HG02642 (cell line): ENCODE results near the gene SLC22A23.

ENCODE experiments used
- ATAC-seq: cut with Tn5 transposase; IDR thresholded peaks from one replicate; pipeline ENCODE4 v1.9.1; 2021; ENCODE audit warnings: mild to moderate bottlenecking; ENCODE audit not compliant: unreplicated experiment, poor library complexity

The SLC22A23 gene

DNA sequence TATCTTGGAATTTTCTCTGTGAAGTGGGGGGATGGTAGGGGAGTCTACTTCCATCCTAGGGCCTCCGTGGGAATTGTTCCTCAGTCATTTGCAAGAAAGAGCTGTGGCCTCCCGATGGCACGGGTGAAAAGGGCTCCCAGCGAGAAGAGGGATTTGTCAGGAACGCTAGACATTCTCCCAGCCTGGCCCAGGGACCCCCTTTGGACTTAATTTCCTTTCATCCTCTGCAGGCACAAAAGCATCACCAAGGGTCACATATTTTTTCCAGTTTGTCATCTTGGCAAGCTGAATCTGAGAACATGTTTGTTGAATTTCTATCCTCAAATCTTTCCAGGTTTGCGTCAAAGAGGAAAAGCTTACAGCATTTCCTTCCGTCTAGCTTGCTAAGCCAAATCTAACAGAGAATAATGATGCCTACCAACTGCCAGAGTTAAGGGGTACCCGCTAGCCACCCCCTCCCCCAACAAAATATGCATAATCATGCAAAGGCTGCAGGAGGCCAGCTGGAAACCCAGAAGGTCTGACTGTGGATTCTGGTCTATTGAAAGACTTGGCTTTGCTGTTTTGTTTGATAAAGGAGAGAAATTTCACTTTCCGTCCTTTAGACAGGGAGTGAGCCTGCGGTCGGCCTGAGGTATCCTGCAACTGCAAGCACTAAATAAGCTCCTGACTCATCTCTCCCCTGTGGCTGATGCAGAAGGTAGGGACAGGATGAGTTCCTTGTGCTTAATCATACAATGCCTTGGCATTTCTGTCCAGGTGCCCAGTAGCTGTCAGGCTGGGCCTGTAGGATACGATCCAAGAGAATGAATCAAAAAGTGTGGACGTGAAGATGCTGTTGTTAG is 175.0 kb downstream of the SLC22A23 start:
- no peak for ATAC-seq

DNA sequence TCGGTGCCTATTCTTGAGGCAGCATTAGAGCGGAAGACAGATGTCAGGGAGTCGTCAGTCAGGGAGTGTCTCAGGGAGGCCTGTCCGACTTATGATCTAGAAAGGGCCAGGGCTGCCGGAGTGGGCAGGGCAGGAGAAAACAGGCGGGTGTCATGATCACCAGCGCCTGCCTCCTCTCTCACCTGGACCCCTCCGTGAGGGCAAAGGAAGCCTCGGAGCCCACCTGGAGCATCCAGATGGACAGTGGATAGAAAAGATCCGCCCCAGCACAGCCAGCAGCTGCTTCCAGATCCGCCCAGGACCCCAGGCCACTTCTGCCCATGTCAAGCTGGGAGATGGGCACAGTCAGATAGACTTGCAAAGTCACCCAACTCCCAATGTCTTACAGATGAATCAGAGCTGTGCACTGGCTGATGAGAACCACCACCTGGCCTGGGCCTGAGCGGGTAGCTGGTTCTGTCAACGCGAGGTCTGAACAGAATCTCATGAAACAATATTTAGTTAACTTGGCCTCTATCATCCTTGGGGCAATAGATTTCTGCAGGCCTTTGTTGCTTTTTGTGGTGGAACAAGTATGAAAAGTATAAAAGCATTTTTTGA is 175.9 kb downstream of the SLC22A23 start:
- no peak for ATAC-seq

DNA sequence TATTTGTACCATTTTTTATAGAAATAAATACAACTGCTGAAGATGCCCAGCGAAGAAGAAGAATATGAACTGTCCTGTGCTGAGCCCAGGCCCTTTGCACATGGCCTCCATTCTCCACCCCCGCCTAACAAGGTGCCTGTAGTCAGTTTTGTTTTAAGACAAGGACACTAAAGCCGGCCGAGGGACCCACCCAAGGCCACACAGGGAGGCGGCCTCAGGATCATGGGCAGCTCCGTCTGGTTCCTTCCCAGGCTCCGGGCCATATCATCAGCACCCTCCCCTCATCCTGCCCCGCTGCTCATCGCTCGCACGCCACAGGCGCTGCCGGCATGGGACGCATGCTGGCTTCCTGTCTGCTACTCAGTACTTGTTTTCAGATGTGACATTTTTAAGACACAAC is 176.8 kb downstream of the SLC22A23 start:
- ATAC-seq = no peak

DNA sequence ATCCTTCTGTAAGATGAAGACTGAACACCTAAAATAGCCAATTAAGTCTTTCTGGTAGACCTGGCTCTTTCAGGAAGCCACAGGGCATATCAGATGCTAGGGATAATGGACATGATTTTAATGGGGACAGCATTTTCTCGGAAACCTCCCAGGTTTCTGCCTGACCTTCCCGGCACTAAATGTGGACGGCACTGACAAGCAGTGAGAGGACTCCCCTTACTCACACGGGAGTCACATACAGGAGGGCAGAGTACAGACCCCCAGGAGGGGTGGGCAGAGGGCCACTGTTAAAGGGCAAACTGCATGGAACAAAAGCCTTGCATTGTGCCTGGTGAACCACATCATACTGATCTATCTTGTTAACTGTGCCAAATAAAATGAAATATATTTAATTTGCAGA is 178.2 kb downstream of the SLC22A23 start:
- ATAC-seq = no peak

DNA sequence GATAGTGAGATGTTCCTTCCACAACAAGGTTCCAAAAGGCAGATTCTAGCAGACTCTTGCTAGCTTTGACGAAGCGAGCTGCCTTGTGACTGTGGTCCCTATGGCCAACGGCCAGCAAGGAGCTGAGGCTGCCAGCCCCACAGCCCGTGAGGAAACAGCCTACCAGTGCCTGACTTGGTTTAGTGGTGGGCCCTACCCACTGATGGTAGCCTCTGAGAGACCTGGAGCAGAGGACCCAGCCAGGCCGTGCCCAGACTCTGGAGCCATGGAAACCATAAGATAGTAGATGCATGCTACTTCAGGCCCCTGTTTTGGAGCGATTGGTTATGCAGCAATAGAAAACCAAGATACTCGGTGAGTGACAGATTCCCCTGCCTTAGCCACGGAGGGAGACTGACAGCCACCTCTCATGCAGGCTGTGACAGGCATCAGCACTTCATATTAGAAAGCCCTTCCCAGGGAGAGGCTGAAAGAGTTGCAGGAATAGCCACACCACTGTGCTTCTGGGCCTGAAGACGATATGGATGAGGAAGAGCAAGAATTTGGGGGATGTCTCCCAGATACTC is 178.9 kb downstream of the SLC22A23 start:
- ATAC-seq = no peak

DNA sequence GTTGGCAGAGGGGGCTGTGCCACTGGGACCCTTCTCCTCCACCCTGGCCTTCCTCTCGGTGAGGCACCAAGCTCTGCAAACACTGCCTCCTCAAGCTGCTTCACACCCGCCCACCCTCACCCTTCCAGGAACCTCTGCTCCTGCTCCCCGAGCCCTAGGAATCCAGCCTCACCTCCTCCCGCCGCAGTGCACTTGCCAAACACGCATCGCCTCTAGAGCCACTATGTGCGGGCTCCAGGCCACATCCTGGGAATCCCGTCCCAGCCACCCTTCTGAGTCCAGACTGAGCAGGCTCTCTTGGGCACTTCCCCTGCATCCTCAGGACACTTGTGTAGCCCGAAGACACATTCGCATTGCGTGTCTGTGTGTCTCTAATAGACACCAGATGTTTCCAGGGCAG is 179.6 kb downstream of the SLC22A23 start:
- no peak for ATAC-seq

DNA sequence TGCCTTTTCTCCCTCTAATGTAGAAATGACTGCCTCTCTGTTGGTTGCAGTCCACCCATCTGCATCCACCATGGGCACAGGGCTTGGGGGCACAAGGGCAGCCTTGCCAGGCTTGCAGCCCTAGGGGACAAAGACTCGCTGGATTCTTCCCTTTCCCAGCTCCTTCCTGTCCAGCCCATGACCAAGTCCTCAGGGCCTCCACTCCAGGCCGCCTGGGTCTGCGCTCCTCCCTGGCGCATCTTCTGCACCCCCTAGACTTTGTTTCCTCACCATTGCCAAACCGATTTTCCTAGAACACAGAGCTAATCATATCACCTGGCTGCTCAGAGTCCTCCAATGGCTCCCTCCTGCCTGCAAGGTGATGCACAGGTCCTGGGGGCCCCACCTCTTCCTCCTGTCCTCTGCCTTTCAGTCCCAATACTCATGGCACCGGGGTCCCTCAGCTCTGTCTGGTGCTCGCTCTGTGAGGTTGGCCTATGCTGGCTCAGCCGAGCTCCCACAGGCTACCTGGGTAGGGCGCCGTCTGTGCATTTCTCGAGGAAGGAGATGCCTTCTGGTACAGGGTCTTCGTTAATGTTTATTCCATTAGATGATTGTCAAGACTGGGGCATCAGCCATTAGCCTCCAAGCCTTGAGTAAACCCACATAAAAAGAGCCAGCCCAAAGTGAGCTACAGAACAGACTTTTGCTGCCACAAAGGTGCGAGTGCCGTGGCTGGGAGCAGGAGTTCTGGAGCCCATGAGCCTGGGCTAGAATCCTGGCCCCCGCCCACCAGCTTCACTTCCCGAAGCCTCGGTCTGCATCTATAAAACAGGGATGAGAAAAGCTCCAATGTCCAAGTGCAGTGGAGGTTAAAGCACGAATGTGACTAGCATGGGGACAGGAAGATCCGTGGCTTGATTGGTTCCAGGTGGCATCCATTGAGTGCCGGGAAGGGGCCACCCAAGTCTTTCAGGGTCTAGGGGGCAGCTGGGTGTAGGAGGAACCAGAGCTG is 180.4 kb downstream of the SLC22A23 start:
- no peak for ATAC-seq

DNA sequence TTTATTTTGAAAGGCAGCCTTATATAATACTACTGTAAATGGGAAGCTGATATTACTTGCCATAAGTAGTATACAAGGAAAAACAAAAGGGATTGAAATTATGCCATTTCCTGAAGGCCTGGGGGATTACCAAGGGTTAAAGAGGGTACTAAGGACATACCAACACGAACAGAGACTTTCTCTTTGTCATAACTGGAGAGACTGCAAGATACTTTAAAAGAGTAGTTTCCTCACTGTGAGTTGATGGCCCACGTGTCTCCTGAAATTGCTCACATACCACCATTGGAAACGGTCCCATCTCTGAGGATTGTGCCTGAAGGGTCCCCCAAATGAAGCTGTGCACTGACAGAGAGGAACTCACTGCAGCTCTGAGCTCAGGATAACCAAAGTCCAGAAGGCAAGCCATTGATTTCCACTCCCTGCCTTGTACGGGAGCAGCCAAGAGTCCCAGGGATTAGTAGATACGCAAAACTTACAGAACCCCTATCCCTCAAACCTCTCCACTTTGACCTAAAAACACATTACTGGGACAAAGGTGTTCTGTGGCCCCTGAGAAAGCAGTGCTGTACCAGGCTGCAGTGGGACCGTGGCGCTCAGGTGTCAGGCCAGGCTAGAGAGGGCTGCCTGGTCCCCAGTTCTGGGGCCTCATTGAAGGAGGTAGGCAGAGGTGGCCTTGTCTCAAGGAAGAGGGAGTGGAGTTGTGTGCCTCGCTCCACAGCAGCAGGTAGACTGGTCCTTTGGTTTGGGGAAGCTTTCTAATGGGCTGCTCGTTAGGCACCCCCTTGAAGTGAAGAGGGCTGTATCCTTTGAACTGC is 182.9 kb downstream of the SLC22A23 start:
- no peak for ATAC-seq

DNA sequence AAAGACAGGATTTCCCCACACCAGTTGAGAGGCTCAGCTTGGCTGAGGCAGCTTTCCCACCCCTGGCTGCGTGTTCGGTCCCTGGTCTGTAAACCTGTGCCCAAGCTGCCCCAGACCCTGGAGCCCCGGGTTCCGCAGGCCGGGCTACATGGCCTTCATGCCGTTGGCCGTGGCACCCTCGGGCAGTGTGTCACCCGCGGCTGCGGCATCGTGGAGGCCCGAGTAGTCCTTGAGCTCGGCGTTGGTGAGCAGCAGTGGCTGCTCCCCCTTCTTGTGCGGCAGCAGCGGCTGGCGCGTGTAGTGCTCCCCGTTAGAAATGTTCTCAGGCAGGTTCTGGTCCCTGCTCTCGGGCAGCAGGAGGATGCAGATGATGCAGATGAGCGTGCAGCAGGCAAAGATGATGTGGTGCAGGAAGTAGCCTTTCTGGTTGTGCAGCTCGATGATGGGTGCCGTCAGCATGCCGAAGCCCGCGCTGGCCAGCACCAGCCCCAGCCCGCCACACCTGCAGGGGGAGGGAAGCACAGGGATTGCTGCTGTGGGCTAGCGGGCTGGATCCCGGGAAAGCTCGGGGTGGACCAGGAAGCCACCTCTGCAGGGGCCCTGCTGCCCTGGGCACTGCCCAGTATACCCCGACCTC is 183.8 kb downstream of the SLC22A23 start:
- ATAC-seq = no peak

DNA sequence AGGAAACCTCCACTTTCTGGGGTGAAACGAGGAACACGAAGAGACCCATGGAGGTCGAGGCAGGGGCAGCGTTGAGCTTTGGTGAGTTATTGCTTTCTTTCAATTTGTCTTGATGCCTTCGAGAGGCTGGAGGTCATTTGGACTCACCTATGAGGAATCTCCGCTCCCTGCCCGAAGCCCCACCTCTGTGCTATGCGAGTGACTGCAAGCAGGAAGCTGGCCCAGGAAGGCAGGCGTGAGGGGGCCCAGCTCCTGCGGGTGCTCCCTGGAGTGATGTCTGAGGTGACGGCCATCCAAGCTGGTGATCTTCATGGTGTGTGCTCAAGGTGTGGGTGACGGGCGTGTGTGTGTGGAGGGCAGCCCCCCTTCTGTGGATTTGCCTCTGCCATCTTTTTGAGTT is 185.1 kb downstream of the SLC22A23 start:
- ATAC-seq = no peak

DNA sequence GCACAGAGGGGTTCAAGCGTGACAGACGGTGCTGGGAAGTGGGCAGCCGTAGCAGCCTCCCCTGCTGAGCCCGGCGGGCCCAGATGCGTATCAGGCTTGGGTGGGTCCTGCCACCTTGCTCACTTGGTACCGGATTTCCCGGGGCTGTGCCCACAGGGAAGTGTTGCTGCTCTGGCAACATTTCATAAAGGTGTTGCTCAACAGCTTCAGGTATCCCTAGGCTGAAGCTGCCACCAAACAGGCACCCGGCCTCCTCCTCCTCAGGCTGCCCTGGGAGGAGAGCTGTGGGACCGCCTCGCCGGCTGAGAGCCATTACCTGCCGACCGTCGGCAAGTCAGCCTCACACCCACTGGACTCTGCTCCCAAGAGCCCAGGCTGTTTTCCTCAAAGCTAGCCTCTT is 186.6 kb downstream of the SLC22A23 start:
- ATAC-seq = no peak

DNA sequence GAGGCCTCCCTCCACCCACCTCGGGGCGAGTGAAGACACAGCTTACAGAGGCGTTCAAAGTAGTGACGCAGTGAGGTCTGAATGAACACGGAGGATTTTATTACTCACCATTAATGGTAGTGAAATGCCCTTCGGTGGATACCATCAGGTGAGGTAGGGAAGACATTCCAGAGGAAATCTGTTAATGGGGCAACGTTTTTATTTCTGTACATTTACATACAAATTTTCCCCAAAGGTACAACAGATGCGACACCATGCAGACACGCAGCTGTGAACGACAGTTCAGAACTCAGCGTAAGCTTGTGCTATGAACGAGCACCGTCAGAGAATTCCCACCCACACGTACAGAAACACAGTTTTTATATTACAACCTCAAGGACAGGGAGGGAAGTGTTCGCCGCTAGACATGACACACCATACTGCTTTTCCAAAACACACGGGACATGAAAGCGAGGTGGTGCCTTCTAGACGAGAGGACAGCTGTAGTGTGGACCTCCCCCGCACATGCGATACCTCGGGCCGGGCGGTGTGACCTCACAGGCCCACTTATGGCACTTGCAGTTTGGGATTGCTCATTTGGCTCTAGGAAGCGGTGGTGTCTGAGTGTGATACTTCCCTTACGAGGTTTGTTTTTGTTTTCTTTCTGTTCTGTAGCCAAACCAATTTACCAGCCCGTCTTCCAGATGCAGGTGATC is 187.4 kb downstream of the SLC22A23 start:
- ATAC-seq = no peak

DNA sequence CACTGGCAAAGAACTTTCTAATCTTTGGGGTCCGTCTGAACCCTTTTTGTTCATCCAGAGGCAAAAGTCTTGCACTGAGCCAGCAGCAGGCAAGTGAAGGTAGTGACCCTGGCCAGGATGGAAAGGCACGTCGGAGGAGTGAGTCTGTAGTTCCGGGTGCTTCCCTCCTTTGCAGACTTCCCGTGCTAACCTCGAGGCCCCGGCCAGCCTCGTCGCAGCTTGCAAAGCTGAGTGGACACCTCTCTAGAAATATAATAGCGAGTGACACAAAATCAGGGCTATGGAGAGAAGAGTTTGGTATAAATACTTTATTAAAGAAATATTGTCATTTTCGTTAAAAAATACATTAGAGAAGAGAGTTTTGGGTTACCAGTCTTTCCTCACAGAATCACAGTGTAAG is 188.2 kb downstream of the SLC22A23 start:
- ATAC-seq = no peak

DNA sequence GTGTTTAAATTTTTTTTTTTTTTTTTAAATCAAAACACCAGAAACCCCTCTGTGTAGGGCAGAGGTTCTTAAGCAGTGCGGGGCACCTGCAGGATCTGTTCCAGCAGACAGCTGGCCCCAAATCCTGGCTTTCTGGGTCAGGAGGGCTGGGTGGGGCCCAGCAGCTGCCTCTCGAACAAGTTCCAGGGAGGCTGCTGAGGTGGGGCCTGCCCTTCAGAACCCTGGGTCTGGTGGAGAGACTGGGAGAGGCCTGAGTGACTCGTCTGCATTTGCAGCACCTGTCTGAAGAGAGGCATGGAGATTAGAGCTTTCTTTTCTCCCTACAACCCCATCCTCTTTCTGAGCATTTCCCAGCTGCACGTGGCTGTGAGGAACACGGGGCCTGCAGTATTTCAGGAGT is 189.7 kb downstream of the SLC22A23 start:
- no peak for ATAC-seq

DNA sequence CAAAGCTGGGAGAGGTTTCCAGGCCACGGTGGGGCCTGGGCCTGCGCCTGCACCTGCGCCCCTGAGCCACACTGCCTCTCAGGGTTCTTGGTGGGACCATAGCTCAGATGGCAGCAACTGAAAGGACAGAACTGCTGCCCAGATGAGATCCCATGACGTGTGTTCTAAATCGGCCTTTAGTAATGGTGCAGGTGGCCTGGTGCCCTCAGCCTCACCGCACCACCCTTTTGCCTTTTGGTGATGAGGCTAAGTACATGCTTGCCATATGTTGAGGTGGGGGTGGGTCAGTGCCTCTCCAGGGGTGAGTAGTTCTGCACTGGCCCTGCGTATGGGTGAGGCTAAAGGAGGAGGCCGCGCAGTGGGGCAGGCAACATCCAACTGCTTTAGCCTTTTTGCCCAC is 190.7 kb downstream of the SLC22A23 start:
- ATAC-seq = no peak

DNA sequence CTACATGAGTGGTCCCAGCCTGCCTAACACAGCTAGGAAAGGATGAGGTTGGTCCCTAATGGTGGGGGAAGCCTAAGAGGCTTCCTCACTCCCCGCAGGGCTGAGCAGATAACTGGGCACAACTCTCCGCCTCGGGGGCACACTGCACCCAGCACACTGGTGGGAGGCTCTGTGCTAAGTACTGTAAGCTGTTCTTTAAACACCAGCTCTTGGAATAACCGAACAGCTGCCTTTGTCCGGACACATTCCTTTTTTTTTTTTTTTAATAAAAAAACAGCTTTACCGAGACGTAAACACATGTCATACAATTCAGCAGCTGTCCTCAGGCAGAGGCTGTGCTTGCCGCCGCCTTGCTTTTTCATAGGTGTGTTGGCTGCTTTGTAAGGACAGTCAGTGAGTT is 191.2 kb downstream of the SLC22A23 start:
- no peak for ATAC-seq

DNA sequence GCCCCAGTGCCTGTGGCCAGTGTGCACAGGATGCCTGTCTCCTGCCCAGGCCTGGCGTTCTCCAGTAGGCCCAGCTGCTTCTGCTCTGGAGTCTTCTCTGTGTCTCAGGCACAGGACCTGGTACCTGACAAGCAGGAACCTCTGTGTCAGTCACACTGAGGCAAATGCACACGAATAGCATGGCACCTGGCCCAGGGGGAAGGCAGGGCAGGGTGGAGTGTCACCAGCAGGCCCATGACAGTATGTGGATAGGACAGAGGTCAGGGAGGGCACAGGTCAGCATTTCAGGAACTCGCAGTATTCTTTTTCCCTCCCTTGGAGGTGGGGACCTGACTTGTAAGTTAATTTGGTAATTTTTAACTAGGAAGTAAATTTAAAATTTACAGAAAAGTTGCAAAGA is 192.5 kb downstream of the SLC22A23 start:
- ATAC-seq = no peak

DNA sequence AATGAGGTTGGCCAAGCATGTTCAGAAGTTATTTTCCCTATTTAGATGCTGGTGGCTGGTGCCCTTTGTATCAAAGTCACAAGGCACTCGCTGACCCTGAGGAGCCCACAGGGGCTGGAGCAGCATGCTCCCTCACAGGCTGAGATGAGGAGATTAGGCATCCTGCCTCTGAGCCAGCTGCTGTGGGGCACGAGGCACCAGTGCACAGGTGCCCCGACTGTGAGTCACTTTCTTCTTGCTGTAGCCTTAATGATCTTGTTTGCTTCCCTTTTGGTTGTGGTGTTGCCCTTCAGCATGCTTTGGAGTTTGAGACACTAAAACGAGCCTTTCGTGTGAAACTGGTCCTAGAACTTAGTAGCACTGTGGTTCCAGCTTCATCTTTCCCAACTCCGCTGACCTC is 193.8 kb downstream of the SLC22A23 start:
- no peak for ATAC-seq

DNA sequence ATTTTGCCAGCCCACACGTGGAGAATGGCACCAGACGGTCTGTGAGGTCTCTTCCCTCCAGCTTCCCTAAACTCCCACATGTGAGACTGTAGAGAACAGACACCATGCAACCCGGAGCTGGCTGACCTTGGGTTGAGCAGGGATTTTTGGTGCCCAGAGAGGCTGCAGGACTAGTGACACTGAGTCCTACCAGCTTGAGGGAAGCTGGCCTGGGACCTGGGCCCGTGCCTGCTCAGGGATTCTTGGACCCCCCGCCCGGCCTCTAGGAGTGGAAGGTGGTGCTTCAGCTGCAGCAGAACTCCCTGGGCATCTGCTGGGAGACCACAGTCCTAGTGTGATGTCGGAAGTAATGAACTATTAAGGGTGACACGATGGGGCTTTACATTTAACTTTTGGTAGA is 194.9 kb downstream of the SLC22A23 start:
- no peak for ATAC-seq
